Upper lobe of right lung (tissue), 1 donor: Measurements from ENCODE around the gene SPAG16. TPM values are rescaled to one million over a fixed set of nuclear protein-coding genes. Genes with fewer than 3 reads are reported as not detected.

Experiments
- ATAC-seq: fragments of 200-7000 bp; cut with Tn5 transposase; one replicate; pipeline ENCODE4 v1.9.1; 2020; ENCODE audit warnings: mild to moderate bottlenecking, moderate library complexity
- DNase-seq: peaks from one replicate; pipeline ENCODE4 v3.0.0-alpha.2; 2020
- H3K27ac ChIP-seq: fragments of 200-600 bp; one replicate; pipeline ENCODE4 v1.8.0; 2022
- H3K27me3 ChIP-seq: fragments of 200-600 bp; one replicate; pipeline ENCODE4 v1.8.0; 2022; ENCODE audit warnings: mild to moderate bottlenecking
- H3K36me3 ChIP-seq: fragments of 200-600 bp; one replicate; pipeline ENCODE4 v1.8.0; 2022
- H3K4me1 ChIP-seq: fragments of 200-600 bp; one replicate; pipeline ENCODE4 v1.8.0; 2022
- H3K4me3 ChIP-seq: fragments of 200-600 bp; one replicate; pipeline ENCODE4 v1.8.0; 2022; ENCODE audit warnings: mild to moderate bottlenecking
- H3K9me3 ChIP-seq: fragments of 200-600 bp; one replicate; pipeline ENCODE4 v1.8.0; 2022
- CTCF ChIP-seq: fragments of 200-600 bp; IDR thresholded peaks from one replicate; pipeline ENCODE4 v1.8.0; 2022; ENCODE audit warnings: antibody characterized with exemption
- intact Hi-C: fragments of 100-400 bp; cut with DNase I; formaldehyde crosslinking; loops from one replicate; pipeline ENCODE4 v1.11.0; 2022
- total RNA-seq: library from RNA; stranded (reverse); fragmentation: NEBNext Ultra II Directional; extraction: Animal tissue kit (Norgen Biotek cat#: 25700); gene quantifications from one replicate; pipeline ENCODE4 v1.2.1, GENCODE V29; 2021
- donor health status: DM: no; HTN: yes; CAD: no; lungs with severe emphysema.

SPAG16 gene
- total RNA-seq, 1 donor from 2014 or later = 11.6 TPM

- intact Hi-C loops = no loop called here
- Histone ChIP-seq H3K27ac (no peak overlapping the region), H3K4me1 (no peaks in the 10 kb centered on the region), H3K9me3 (no peaks in the 10 kb centered on the region), H3K27me3 (no peaks in the 10 kb centered on the region), H3K36me3 (no peaks in the 10 kb centered on the region), H3K4me3 (no peak overlapping the region)
- TF ChIP-seq CTCF = no peak
- ATAC-seq (no peak), DNase-seq (no peak)
Measured at GRCh38 chr2:213848631-213849030, 564.4 kb downstream of the SPAG16 start.

- Histone ChIP-seq H3K27ac (no peak overlapping the region), H3K36me3 (no peaks in the 10 kb centered on the region), H3K27me3 (no peaks in the 10 kb centered on the region), H3K4me3 (no peak overlapping the region), H3K4me1 (no peaks in the 10 kb centered on the region), H3K9me3 (no peaks in the 10 kb centered on the region)
- intact Hi-C loops = no loop called here
- no peak for DNase-seq
- ATAC-seq = no peak
- TF ChIP-seq CTCF = no peak
Measured at GRCh38 chr2:213861638-213862037, 577.4 kb downstream of the SPAG16 start.

GRCh38 chr2:213862407-213863076, 578.3 kb downstream of the SPAG16 start:
- no peaks in the 10 kb centered on the region for H3K36me3 ChIP-seq
- no peak overlapping the region for H3K4me3 ChIP-seq
- intact Hi-C loops = no loop called here
- DNase-seq = no peak
- no peak overlapping the region for H3K27ac ChIP-seq
- no peaks in the 10 kb centered on the region for H3K27me3 ChIP-seq
- ATAC-seq = no peak
- no peak for TF ChIP-seq CTCF
- no peaks in the 10 kb centered on the region for H3K4me1 ChIP-seq
- H3K9me3 ChIP-seq = no peaks in the 10 kb centered on the region

GRCh38 chr2:213863541-213863940, 579.3 kb downstream of the SPAG16 start:
- H3K27me3 ChIP-seq = no peaks in the 10 kb centered on the region
- intact Hi-C loops = no loop called here
- no peaks in the 10 kb centered on the region for H3K9me3 ChIP-seq
- no peak overlapping the region for H3K4me3 ChIP-seq
- H3K36me3 ChIP-seq = no peaks in the 10 kb centered on the region
- no peak overlapping the region for H3K27ac ChIP-seq
- ATAC-seq (no peak), DNase-seq (no peak)
- TF ChIP-seq CTCF = no peak
- no peaks in the 10 kb centered on the region for H3K4me1 ChIP-seq

- H3K27me3 ChIP-seq = no peaks in the 10 kb centered on the region
- intact Hi-C loops = no loop called here
- ATAC-seq = no peak
- no peaks in the 10 kb centered on the region for H3K36me3 ChIP-seq
- no peak overlapping the region for H3K27ac ChIP-seq
- H3K4me3 ChIP-seq = no peak overlapping the region
- H3K4me1 ChIP-seq = no peaks in the 10 kb centered on the region
- no peaks in the 10 kb centered on the region for H3K9me3 ChIP-seq
- TF ChIP-seq CTCF = no peak
- DNase-seq = no peak
Measured at GRCh38 chr2:213868526-213868925, 584.3 kb downstream of the SPAG16 start.

- no peak for TF ChIP-seq CTCF
- DNase-seq (no peak), ATAC-seq (no peak)
- no peaks in the 10 kb centered on the region for H3K4me1 ChIP-seq
- H3K27me3 ChIP-seq = no peaks in the 10 kb centered on the region
- H3K4me3 ChIP-seq = no peak overlapping the region
- intact Hi-C loops = no loop called here
- no peaks in the 10 kb centered on the region for H3K36me3 ChIP-seq
- no peak overlapping the region for H3K27ac ChIP-seq
- H3K9me3 ChIP-seq = no peaks in the 10 kb centered on the region
Measured at GRCh38 chr2:213885485-213885884, 601.2 kb downstream of the SPAG16 start.
